Measurements from ENCODE around the gene MAGEE1.

Gene MAGEE1

GRCh38 chrX:76427560-76428242 lies at the start of gene MAGEE1:
MAGEE1 (plus strand) TSS chrX:76427710; CDS start chrX:76427931, 221 bp downstream.
- Mint-ChIP-seq H3K9me3 (no peaks in the 10 kb centered on the region), H3K27ac (peak within 1 kb of the TSS; percentile 89), H3K36me3 (no peaks in the 10 kb centered on the region), H3K4me1 (peaks cover 13% of the 10 kb centered on the region), H3K4me3 (peak within 1 kb of the TSS; percentile 97), H3K27me3 (no peaks in the 10 kb centered on the region)
- ATAC-seq: peak; percentile 92

DNA sequence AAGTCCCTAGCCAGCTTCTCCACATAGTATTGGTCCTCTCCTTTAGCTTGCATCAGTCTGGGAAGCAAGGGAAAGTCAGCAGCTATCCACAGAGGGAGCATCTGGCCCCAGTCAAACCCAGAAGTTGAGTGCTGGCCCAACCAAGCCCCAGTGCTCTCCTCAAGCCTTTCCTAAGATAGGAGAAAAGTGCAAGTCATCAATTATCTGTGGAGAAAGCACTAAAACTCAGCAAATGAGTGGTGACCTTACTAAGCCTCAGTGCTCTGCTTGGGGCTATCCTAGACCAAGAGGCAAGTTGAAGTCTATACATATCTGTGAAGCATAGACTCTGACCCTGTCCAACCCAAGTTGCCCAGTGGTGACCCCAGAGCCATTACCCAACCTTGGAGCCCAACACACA lies 28.5 kb upstream of the MAGEE1 start:
- Mint-ChIP-seq H3K4me3 (no peak overlapping the region), H3K9me3 (no peaks in the 10 kb centered on the region), H3K4me1 (no peaks in the 10 kb centered on the region), H3K36me3 (no peaks in the 10 kb centered on the region), H3K27me3 (peaks cover 12% of the 10 kb centered on the region), H3K27ac (no peak overlapping the region)
- ATAC-seq: no peak

DNA sequence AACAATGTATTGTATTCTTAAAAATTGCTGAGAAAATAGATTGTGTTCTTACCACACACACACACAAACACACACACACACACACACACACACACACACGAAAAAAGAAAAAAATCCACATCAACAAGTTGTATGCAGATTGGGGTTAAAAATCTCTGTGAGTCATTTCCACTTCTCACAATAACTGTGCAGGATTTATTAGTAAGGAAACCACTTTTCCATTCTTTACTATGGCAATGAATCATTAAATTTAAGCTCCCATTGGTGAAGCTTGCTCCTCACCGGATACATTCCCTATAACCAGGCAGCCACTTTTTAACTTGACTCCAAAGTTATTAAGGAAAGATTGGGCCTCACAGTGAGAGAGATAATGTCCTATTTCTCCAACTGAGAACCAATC lies 19.7 kb upstream of the MAGEE1 start:
- H3K4me1 Mint-ChIP-seq: no peaks in the 10 kb centered on the region
- H3K4me3 Mint-ChIP-seq: no peak overlapping the region
- H3K27ac Mint-ChIP-seq: no peak overlapping the region
- no peaks in the 10 kb centered on the region for H3K36me3 Mint-ChIP-seq
- no peak for ATAC-seq
- no peaks in the 10 kb centered on the region for H3K27me3 Mint-ChIP-seq
- H3K9me3 Mint-ChIP-seq: no peaks in the 10 kb centered on the region

GRCh38 chrX:76420237-76420636 lies 7.3 kb upstream of the MAGEE1 start:
- no peaks in the 10 kb centered on the region for H3K9me3 Mint-ChIP-seq
- peaks cover 14% of the 10 kb centered on the region for H3K4me1 Mint-ChIP-seq
- H3K36me3 Mint-ChIP-seq: no peaks in the 10 kb centered on the region
- no peak for ATAC-seq
- no peak overlapping the region for H3K27ac Mint-ChIP-seq
- no peaks in the 10 kb centered on the region for H3K27me3 Mint-ChIP-seq
- H3K4me3 Mint-ChIP-seq: no peak overlapping the region

- H3K27ac Mint-ChIP-seq: peak overlapping the region; percentile 89
- peak overlapping the region; percentile 97 for H3K4me3 Mint-ChIP-seq
- peaks cover 13% of the 10 kb centered on the region for H3K4me1 Mint-ChIP-seq
- no peaks in the 10 kb centered on the region for H3K36me3 Mint-ChIP-seq
- no peaks in the 10 kb centered on the region for H3K9me3 Mint-ChIP-seq
- ATAC-seq: peak; percentile 77
- H3K27me3 Mint-ChIP-seq: no peaks in the 10 kb centered on the region
These were observed 977 bp downstream of the MAGEE1 start for GRCh38 chrX:76428243-76429130.

DNA sequence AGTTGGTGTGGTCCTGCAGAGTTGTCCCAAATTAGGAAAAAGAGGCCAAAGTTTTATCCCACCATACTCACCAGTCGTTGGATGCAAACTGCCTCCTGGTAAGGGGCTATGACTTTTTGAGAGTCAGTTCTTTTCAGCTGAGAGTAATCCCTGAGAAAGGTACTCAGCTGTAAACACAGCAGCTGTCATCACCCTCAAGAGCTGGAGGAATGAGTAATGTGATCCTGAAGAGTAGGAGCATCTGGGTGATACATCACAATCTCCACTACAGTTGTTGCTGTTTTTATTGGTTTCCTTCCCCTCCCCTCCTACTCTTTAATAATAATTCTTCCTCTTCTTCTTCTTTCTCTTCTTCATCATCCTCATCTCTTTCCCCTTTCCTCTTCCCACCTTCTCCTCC lies 5.7 kb downstream of the MAGEE1 start:
- H3K27ac Mint-ChIP-seq: no peak overlapping the region
- no peak for ATAC-seq

DNA sequence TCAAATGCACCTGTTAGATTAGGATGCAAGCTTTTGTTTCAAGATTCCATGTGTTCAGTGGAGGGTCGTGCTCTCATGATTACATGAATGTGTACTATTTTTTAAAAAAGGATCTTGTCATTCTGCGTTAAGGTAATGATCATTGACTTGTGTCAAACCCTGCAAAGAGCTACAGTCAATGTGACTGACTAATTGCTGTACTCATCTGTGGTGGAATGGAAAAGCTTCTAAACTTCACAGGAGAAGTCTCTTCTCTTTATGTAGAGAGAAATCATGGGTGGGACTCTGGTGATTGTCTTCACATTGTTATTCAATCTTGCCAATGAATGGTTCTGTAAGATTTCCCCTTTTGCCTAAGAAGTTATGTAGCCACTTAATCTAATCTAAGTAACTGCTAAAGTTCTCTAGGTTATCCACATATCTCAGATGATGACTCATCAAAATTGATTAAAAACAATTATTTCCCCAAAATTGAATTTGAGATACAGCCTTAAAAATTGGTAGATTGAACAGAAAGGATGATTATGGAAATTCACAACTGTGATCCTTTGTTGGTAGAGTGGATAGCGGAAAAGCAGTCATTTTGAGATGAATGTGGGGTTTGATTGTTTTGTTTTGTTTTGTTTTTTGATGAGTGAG lies 6.7 kb downstream of the MAGEE1 start:
- Mint-ChIP-seq H3K36me3 (no peaks in the 10 kb centered on the region), H3K4me1 (peaks cover 29% of the 10 kb centered on the region), H3K4me3 (no peak overlapping the region), H3K27ac (no peak overlapping the region), H3K27me3 (no peaks in the 10 kb centered on the region), H3K9me3 (no peaks in the 10 kb centered on the region)
- no peak for ATAC-seq

More for the DNA sequence above, 5.7 kb downstream of the MAGEE1 start:
- no peak overlapping the region for H3K4me3 Mint-ChIP-seq
- H3K4me1 Mint-ChIP-seq: peaks cover 23% of the 10 kb centered on the region
- no peaks in the 10 kb centered on the region for H3K9me3 Mint-ChIP-seq
- no peaks in the 10 kb centered on the region for H3K36me3 Mint-ChIP-seq
- H3K27me3 Mint-ChIP-seq: no peaks in the 10 kb centered on the region

DNA sequence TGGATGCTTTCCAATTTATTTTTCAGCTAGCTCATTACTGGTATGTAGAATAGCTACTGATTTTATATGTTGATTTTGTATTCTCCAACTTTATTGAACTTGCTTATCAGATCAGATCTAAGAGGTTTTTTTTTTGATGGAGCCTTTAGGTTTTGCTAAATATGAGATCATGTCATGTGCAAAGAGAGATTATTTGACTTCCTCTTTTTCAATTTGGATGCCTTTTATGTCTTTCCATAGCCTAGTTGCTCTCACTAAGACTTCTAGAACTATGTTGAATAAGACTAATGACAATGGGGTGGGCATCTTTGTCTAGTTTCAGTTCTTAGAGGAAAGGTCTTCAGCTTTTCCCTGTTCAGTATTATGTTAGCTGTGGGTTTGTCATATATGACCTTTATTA lies 11.7 kb downstream of the MAGEE1 start:
- no peak overlapping the region for H3K4me3 Mint-ChIP-seq
- H3K9me3 Mint-ChIP-seq: peaks cover 6% of the 10 kb centered on the region
- no peak overlapping the region for H3K27ac Mint-ChIP-seq
- peaks cover 12% of the 10 kb centered on the region for H3K4me1 Mint-ChIP-seq
- peaks cover 6% of the 10 kb centered on the region for H3K36me3 Mint-ChIP-seq
- H3K27me3 Mint-ChIP-seq: no peaks in the 10 kb centered on the region
- no peak for ATAC-seq

DNA sequence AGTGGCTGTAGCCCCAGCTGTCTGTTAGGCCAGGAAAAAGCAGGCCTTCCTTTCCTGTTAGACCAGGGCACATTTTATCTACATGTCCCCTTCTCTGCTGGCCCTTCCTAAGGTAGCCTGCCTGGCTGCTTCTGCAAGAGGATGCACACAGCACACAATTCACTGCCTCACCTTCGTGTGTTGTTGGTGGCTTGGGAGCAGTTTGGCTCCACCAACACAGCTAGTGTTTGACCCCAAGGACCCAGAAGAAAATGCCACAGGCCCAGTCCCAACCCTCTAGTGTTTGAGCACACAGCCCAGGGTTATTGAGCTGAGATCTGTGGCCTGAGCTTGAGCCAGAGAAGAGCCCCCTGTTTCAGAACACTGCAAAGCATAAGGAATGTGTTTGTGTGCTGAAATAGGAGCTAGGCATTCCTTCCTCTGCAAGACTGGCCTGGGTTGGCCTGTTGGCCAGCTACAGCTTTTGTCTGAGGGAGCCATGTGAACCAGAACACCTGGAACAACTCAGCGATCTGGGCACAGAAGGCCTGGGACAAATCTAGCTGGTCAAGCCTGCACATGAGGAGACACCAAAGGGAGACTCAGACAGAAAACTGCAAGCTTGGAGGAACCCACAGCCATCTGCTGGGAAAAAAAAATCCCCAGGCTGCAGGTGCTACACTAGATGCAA lies 26.4 kb downstream of the MAGEE1 start:
- no peak overlapping the region for H3K27ac Mint-ChIP-seq
- no peaks in the 10 kb centered on the region for H3K27me3 Mint-ChIP-seq
- no peak for ATAC-seq
- H3K4me3 Mint-ChIP-seq: no peak overlapping the region
- H3K4me1 Mint-ChIP-seq: no peaks in the 10 kb centered on the region
- no peaks in the 10 kb centered on the region for H3K9me3 Mint-ChIP-seq
- no peaks in the 10 kb centered on the region for H3K36me3 Mint-ChIP-seq

GRCh38 chrX:76454456-76454927 lies 27.0 kb downstream of the MAGEE1 start:
- H3K27ac Mint-ChIP-seq: no peak overlapping the region
- no peak for ATAC-seq
- no peak overlapping the region for H3K4me3 Mint-ChIP-seq
- H3K4me1 Mint-ChIP-seq: no peaks in the 10 kb centered on the region
- no peaks in the 10 kb centered on the region for H3K27me3 Mint-ChIP-seq
- no peaks in the 10 kb centered on the region for H3K9me3 Mint-ChIP-seq
- H3K36me3 Mint-ChIP-seq: no peaks in the 10 kb centered on the region

- no peak for ATAC-seq
- Mint-ChIP-seq H3K36me3 (no peaks in the 10 kb centered on the region), H3K27ac (no peak overlapping the region), H3K4me1 (no peaks in the 10 kb centered on the region), H3K9me3 (peaks cover 16% of the 10 kb centered on the region), H3K4me3 (no peak overlapping the region), H3K27me3 (no peaks in the 10 kb centered on the region)
These were observed 49.8 kb downstream of the MAGEE1 start for GRCh38 chrX:76477353-76477752.
